Measurements from ENCODE around the gene PTGDS. TPM values are rescaled to one million over a fixed set of nuclear protein-coding genes. Genes with fewer than 3 reads are reported as not detected.

The PTGDS gene
- total RNA-seq, 1 experiment from 2014 or later, result not detected

- Mint-ChIP-seq H3K27ac (ENCODE audit: unreplicated experiment) (no peak overlapping the region), H3K4me1 (ENCODE audit: low read depth, unreplicated experiment) (no peaks in the 10 kb centered on the region), H3K9me3 (ENCODE audit: low read depth, unreplicated experiment) (no peaks in the 10 kb centered on the region), H3K4me3 (ENCODE audit: low read depth, unreplicated experiment) (no peak overlapping the region), H3K36me3 (ENCODE audit: insufficient read depth, unreplicated experiment) (no peaks in the 10 kb centered on the region), H3K27me3 (ENCODE audit: unreplicated experiment) (peaks cover 29% of the 10 kb centered on the region)
- DNase-seq, result no peak
- no peak for TF ChIP-seq CTCF (IDR thresholded peaks at IDR 0.05; ENCODE audit: unreplicated experiment)
- intact Hi-C loops (cut with micrococcal nuclease; ENCODE audit: unreplicated experiment), result no loop called here
- BruUV-seq (replicated peaks), result no TSS peak
- CTCF ChIA-PET, result no interaction called here
Measured at GRCh38 chr9:136983656-136984314, 6.5 kb downstream of the PTGDS start.

- Mint-ChIP-seq H3K27me3 (ENCODE audit: unreplicated experiment) (peaks cover 34% of the 10 kb centered on the region), H3K36me3 (ENCODE audit: insufficient read depth, unreplicated experiment) (no peaks in the 10 kb centered on the region), H3K4me1 (ENCODE audit: low read depth, unreplicated experiment) (no peaks in the 10 kb centered on the region), H3K9me3 (ENCODE audit: low read depth, unreplicated experiment) (no peaks in the 10 kb centered on the region), H3K27ac (ENCODE audit: unreplicated experiment) (no peak overlapping the region), H3K4me3 (ENCODE audit: low read depth, unreplicated experiment) (no peak overlapping the region)
- DNase-seq, result no peak
- no TSS peak for BruUV-seq (replicated peaks)
- no peak for TF ChIP-seq CTCF (IDR thresholded peaks at IDR 0.05; ENCODE audit: unreplicated experiment)
- intact Hi-C loops (cut with micrococcal nuclease; ENCODE audit: unreplicated experiment), result no loop called here
- CTCF ChIA-PET, result no interaction called here
Measured at GRCh38 chr9:136984464-136985026, 7.2 kb downstream of the PTGDS start.

GRCh38 chr9:136985027-136985602 is 7.8 kb downstream of the PTGDS start:
- Mint-ChIP-seq H3K9me3 (ENCODE audit: low read depth, unreplicated experiment) (no peaks in the 10 kb centered on the region), H3K27me3 (ENCODE audit: unreplicated experiment) (peaks cover 36% of the 10 kb centered on the region), H3K36me3 (ENCODE audit: insufficient read depth, unreplicated experiment) (no peaks in the 10 kb centered on the region), H3K27ac (ENCODE audit: unreplicated experiment) (no peak overlapping the region), H3K4me1 (ENCODE audit: low read depth, unreplicated experiment) (no peaks in the 10 kb centered on the region), H3K4me3 (ENCODE audit: low read depth, unreplicated experiment) (no peak overlapping the region)
- intact Hi-C loops (cut with micrococcal nuclease; ENCODE audit: unreplicated experiment), result no loop called here
- no TSS peak for BruUV-seq (replicated peaks)
- no peak for DNase-seq
- no peak for TF ChIP-seq CTCF (IDR thresholded peaks at IDR 0.05; ENCODE audit: unreplicated experiment)
- CTCF ChIA-PET, result no interaction called here

- no TSS peak for BruUV-seq (replicated peaks)
- TF ChIP-seq CTCF (IDR thresholded peaks at IDR 0.05; ENCODE audit: unreplicated experiment), result no peak
- intact Hi-C loops (cut with micrococcal nuclease; ENCODE audit: unreplicated experiment), result no loop called here
- Mint-ChIP-seq H3K4me1 (ENCODE audit: low read depth, unreplicated experiment) (no peaks in the 10 kb centered on the region), H3K27me3 (ENCODE audit: unreplicated experiment) (peaks cover 36% of the 10 kb centered on the region), H3K27ac (ENCODE audit: unreplicated experiment) (no peak overlapping the region), H3K9me3 (ENCODE audit: low read depth, unreplicated experiment) (no peaks in the 10 kb centered on the region), H3K4me3 (ENCODE audit: low read depth, unreplicated experiment) (no peak overlapping the region), H3K36me3 (ENCODE audit: insufficient read depth, unreplicated experiment) (peaks cover 4% of the 10 kb centered on the region)
- CTCF ChIA-PET, result no interaction called here
- DNase-seq, result no peak
Measured at GRCh38 chr9:136985853-136986252, 8.5 kb downstream of the PTGDS start.
